ENCODE data around the gene PCTP.

The PCTP gene

GRCh38 chr17:55710410-55710809 lies 40.4 kb upstream of the PCTP start:
- no peak for TF ChIP-seq CTCF (IDR thresholded peaks at IDR 0.05; ENCODE audit: poor library complexity, severe bottlenecking)
- H3K27ac ChIP-seq (ENCODE audit: poor library complexity, severe bottlenecking), result no peak overlapping the region
- no peaks in the 10 kb centered on the region for H3K27me3 ChIP-seq (ENCODE audit: insufficient read depth, poor library complexity, severe bottlenecking)
- H3K4me1 ChIP-seq (ENCODE audit: insufficient read depth, poor library complexity, severe bottlenecking), result peaks cover 8% of the 10 kb centered on the region
- ATAC-seq (ENCODE audit: low read depth) (no peak), DNase-seq (ENCODE audit: low spot score) (no peak)
- no peak overlapping the region for H3K4me3 ChIP-seq (ENCODE audit: severe bottlenecking)
- no peaks in the 10 kb centered on the region for H3K9me3 ChIP-seq (ENCODE audit: severe bottlenecking)
- H3K36me3 ChIP-seq (ENCODE audit: low read depth), result no peaks in the 10 kb centered on the region

- H3K4me3 ChIP-seq (ENCODE audit: severe bottlenecking), result no peak overlapping the region
- H3K27me3 ChIP-seq (ENCODE audit: insufficient read depth, poor library complexity, severe bottlenecking), result no peaks in the 10 kb centered on the region
- H3K9me3 ChIP-seq (ENCODE audit: severe bottlenecking), result no peaks in the 10 kb centered on the region
- no peak for TF ChIP-seq CTCF (IDR thresholded peaks at IDR 0.05; ENCODE audit: poor library complexity, severe bottlenecking)
- H3K27ac ChIP-seq (ENCODE audit: poor library complexity, severe bottlenecking), result no peak overlapping the region
- no peak for DNase-seq (ENCODE audit: low spot score)
- no peaks in the 10 kb centered on the region for H3K36me3 ChIP-seq (ENCODE audit: low read depth)
- ATAC-seq (ENCODE audit: low read depth), result no peak
- peaks cover 8% of the 10 kb centered on the region for H3K4me1 ChIP-seq (ENCODE audit: insufficient read depth, poor library complexity, severe bottlenecking)
Measured at GRCh38 chr17:55710829-55711496, 39.9 kb upstream of the PCTP start.

- DNase-seq (ENCODE audit: low spot score), result no peak
- no peaks in the 10 kb centered on the region for H3K27me3 ChIP-seq (ENCODE audit: insufficient read depth, poor library complexity, severe bottlenecking)
- ATAC-seq (ENCODE audit: low read depth), result no peak
- no peak overlapping the region for H3K4me3 ChIP-seq (ENCODE audit: severe bottlenecking)
- H3K27ac ChIP-seq (ENCODE audit: poor library complexity, severe bottlenecking), result no peak overlapping the region
- H3K4me1 ChIP-seq (ENCODE audit: insufficient read depth, poor library complexity, severe bottlenecking), result no peaks in the 10 kb centered on the region
- no peak for TF ChIP-seq CTCF (IDR thresholded peaks at IDR 0.05; ENCODE audit: poor library complexity, severe bottlenecking)
- no peaks in the 10 kb centered on the region for H3K9me3 ChIP-seq (ENCODE audit: severe bottlenecking)
- no peaks in the 10 kb centered on the region for H3K36me3 ChIP-seq (ENCODE audit: low read depth)
Measured at GRCh38 chr17:55717432-55717831, 33.4 kb upstream of the PCTP start.

GRCh38 chr17:55717898-55718735 lies 32.7 kb upstream of the PCTP start:
- H3K36me3 ChIP-seq (ENCODE audit: low read depth), result no peaks in the 10 kb centered on the region
- peak; percentile 91 for TF ChIP-seq CTCF (IDR thresholded peaks at IDR 0.05; ENCODE audit: poor library complexity, severe bottlenecking)
- DNase-seq (ENCODE audit: low spot score), result no peak
- H3K4me1 ChIP-seq (ENCODE audit: insufficient read depth, poor library complexity, severe bottlenecking), result no peaks in the 10 kb centered on the region
- H3K27ac ChIP-seq (ENCODE audit: poor library complexity, severe bottlenecking), result no peak overlapping the region
- H3K27me3 ChIP-seq (ENCODE audit: insufficient read depth, poor library complexity, severe bottlenecking), result no peaks in the 10 kb centered on the region
- no peak overlapping the region for H3K4me3 ChIP-seq (ENCODE audit: severe bottlenecking)
- no peaks in the 10 kb centered on the region for H3K9me3 ChIP-seq (ENCODE audit: severe bottlenecking)
- ATAC-seq (ENCODE audit: low read depth), result peak; percentile 58

All from RWPE2 (cell line).